ENCODE results near the gene TAS2R40.
"Not testable (repeated sequence)": the region's sequence is repeated elsewhere in the genome, so short reads cannot be mapped to it uniquely, and the experiment has no call there.

Gene TAS2R40

DNA sequence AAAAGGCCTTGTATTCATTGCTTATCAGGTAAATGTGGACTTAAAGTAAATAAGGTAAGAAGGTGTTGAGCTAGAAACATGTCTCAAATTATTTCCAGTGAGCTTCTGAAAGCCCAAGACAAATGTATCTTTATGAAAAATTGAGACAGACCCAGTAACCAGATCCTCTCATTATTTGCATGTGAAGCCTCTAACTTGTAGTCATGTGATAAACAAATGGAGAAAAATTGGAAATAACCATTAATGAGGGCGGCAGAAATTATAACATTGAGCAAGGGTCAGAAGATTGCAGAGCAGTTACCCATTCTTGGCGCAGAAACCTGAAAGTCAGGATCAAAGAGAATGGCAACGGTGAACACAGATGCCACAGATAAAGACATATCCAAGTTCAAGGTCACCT is at the start of gene TAS2R40:
TAS2R40 (plus strand) TSS at position 301 of the 400 bp plus-strand sequence; CDS start at position 343, 42 bp downstream.
- H3K4me3 ChIP-seq (ENCODE audit: low read depth, low read length): no peak within 1 kb of the TSS
- TF ChIP-seq, protein P1, sequence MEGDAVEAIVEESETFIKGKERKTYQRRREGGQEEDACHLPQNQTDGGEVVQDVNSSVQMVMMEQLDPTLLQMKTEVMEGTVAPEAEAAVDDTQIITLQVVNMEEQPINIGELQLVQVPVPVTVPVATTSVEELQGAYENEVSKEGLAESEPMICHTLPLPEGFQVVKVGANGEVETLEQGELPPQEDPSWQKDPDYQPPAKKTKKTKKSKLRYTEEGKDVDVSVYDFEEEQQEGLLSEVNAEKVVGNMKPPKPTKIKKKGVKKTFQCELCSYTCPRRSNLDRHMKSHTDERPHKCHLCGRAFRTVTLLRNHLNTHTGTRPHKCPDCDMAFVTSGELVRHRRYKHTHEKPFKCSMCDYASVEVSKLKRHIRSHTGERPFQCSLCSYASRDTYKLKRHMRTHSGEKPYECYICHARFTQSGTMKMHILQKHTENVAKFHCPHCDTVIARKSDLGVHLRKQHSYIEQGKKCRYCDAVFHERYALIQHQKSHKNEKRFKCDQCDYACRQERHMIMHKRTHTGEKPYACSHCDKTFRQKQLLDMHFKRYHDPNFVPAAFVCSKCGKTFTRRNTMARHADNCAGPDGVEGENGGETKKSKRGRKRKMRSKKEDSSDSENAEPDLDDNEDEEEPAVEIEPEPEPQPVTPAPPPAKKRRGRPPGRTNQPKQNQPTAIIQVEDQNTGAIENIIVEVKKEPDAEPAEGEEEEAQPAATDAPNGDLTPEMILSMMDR (IDR thresholded peaks at IDR 0.05; ENCODE audit: borderline replicate concordance, insufficient read depth, low read depth, low read length): no peak

DNA sequence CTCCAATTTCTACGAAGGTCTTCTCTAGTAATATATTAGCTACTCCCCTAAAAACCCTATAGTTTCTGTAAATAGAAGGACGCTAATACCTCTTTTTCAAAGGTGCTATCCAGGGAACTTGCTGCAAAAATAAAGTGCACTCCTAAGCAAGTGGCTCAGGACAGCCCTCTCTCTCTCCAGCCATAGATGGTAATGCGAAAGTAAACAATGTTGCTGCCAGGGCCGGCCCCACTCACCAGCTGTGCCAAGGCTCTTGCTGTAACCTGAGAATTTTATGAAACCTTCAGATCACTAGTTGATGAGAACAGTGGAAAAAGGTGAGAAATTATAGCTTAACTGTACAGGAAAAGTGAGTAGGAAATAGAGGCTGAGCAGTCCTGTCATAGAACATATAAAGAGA is 49.5 kb upstream of the TAS2R40 start:
- TF ChIP-seq, protein P1 (IDR thresholded peaks at IDR 0.05; ENCODE audit: borderline replicate concordance, insufficient read depth, low read depth, low read length): no peak
- H3K4me3 ChIP-seq (ENCODE audit: low read depth, low read length): no peak overlapping the region

DNA sequence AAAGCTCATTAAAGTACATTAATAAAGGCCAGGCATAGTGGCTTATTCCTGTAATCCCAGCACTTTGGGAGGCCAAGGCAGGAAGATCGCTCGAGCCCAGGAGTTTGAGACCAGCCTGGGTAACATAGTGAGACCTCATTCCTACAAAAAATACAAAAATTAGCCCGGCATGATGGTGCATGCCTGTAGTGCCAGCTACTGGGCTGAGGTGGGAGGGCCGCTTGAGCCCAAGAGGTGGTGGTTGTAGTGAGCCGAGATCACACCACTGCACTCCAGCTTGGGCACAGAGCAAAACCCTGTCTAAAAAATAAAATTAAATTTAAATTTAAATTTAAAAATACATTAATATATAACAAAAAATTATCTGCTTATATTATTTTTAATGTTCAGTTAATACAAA is 45.7 kb upstream of the TAS2R40 start:
- no peak overlapping the region for H3K4me3 ChIP-seq (ENCODE audit: low read depth, low read length)
- TF ChIP-seq, protein P1 (IDR thresholded peaks at IDR 0.05; ENCODE audit: borderline replicate concordance, insufficient read depth, low read depth, low read length): no peak

DNA sequence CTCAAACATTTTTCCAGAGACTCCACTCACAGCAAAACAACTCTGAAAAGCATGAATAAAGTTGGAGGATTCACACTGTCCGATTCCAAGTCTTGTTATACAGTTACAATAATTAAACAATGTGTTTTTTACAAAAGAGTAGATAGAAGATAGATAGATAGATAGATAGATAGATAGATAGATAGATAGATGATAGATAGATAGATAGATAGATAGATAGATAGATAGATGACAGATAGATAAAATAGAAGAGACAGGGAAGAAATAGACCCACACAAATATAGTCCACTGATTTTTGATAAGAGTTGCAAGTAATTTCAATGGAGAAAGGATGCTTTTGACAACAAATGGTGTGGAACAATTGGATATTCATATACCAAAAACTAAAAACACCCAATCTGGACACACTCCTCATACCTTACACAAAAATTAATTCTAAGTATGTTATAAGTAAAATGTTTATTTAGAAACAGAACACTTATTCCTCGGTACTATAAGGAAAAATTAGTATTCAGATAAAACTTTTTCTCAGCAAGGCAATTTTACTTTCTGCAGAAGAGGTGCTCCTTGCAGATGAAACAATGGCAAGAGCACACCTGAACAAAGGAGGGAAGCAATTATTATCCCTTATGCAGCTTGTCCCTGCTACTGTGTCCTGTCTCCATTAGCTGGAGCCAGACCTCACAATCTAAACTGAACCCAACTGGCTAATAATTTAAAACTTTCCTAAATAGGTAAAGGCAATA is 44.3 kb upstream of the TAS2R40 start:
- H3K4me3 ChIP-seq (ENCODE audit: low read depth, low read length): no peak overlapping the region
- TF ChIP-seq, protein P1 (IDR thresholded peaks at IDR 0.05; ENCODE audit: borderline replicate concordance, insufficient read depth, low read depth, low read length): no peak

DNA sequence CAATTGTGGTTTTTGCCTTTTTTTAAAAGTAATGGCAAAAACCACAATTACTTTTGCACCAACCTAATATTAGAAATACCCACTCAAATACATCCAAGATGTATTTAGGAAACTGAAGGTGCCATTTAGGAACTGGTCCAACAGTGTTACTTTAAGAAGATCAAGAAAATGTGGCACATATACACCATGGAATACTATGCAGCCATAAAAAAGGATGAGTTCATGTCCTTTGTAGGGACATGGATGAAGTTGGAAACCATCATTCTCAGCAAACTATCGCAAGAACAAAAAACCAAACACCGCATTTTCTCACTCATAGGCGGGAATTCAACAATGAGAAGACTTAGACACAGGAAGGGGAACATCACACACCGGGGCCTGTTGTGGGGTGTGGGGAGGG is 41.1 kb upstream of the TAS2R40 start:
- not testable (repeated sequence) for H3K4me3 ChIP-seq (ENCODE audit: low read depth, low read length)

DNA sequence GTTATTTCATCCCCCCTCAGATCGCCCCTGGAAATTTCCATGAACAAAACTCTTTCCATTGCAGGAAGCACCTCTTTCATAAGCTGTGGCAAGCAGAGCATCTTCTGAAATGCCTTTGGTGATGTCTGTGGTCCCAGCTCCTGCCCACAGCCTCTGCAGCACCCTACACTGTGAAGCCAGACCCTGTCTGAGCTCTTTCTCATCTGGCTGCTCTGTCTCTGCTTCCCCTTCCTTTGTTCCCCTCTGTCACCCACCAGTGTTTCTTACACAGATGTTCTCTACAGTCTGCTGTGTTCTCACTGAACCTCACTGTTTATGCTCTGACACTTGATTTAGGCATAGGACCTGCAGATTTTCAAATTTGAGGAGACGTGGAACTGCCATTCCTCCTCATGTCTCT is 40.5 kb upstream of the TAS2R40 start:
- TF ChIP-seq, protein P1 (IDR thresholded peaks at IDR 0.05; ENCODE audit: borderline replicate concordance, insufficient read depth, low read depth, low read length): no peak

DNA sequence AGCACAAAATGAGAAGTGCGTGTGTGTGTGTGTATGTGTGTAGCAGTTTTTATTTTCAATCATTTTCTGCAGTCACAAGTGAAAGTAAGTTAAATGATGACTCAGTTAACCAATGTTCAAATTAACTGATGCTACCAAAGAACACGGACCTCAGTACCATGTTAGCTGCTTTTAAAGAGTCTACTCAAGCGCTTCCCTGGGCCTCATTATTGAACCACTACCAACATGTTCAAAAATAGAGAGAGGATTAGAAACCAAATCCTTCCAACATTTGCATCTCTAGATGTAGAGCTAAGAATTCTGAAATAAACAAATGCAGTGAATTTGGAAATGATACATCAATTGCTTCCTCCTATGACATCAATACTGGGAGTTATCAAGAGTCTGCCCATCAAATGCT is 38.8 kb upstream of the TAS2R40 start, which contains the start of gene TAS2R39:
TAS2R39 (plus strand) TSS at position 396 of the 400 bp plus-strand sequence; CDS start at position 396, 0 bp downstream.
- TF ChIP-seq, protein P1 (IDR thresholded peaks at IDR 0.05; ENCODE audit: borderline replicate concordance, insufficient read depth, low read depth, low read length): no peak
- no peak within 1 kb of the TSS for H3K4me3 ChIP-seq (ENCODE audit: low read depth, low read length)

More for the DNA sequence above, 40.5 kb upstream of the TAS2R40 start:
- H3K4me3 ChIP-seq (ENCODE audit: low read depth, low read length): no peak overlapping the region
